LNCAP (cell line): Measurements from ENCODE around the gene TNS2.

Experiments used
- TF ChIP-seq, protein P1 (sequence below): fragments of 450-650 bp; IDR thresholded peaks from 2 replicates; pipeline ENCODE4 v1.5.1; 2017; ENCODE audit warnings: mild to moderate bottlenecking

TNS2 gene

DNA sequence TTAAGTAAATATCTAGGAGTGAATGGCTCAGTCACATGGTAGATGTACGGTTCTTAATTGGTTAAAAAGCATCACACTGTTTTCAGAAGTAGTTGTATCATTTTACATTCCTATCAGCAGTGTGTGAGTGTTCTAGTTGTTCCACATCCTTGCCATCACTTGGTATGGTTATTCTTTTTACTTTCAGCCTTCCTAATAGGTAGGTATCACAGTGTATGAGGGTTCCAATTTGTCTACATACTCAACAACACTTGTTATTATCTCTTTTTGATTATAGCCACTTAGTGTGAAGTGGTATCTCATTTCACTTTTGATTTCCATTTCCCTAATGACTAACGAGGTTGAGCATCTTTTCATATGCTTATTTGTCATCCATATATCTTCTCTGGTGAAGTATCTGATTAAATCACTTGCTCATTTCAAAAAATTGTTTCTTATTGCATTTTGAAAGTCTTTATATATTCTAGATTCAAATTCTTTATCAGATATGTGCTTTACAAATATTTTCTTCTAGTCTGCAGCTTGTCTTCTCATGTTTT is 32.8 kb downstream of the TNS2 start:
- TF ChIP-seq, protein P1, sequence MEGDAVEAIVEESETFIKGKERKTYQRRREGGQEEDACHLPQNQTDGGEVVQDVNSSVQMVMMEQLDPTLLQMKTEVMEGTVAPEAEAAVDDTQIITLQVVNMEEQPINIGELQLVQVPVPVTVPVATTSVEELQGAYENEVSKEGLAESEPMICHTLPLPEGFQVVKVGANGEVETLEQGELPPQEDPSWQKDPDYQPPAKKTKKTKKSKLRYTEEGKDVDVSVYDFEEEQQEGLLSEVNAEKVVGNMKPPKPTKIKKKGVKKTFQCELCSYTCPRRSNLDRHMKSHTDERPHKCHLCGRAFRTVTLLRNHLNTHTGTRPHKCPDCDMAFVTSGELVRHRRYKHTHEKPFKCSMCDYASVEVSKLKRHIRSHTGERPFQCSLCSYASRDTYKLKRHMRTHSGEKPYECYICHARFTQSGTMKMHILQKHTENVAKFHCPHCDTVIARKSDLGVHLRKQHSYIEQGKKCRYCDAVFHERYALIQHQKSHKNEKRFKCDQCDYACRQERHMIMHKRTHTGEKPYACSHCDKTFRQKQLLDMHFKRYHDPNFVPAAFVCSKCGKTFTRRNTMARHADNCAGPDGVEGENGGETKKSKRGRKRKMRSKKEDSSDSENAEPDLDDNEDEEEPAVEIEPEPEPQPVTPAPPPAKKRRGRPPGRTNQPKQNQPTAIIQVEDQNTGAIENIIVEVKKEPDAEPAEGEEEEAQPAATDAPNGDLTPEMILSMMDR, result no peak

DNA sequence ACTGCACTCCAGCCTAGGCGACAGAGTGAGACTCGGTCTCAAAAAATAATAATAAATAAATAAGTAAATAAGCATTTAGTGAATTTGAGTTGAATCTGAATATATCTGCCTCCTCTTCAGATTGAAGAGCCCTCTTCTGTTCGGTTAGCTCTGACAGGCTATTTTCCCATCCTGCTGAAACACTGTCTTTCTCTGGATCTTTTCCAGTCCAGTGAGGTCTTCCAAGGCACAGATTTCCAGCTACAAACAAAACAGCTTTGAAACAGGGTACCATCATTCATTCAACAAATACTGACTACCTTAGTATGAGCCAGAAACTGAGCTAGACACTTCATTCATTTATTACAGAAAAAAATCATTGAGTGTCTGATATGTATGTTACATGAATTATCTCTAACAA is 36.5 kb downstream of the TNS2 start:
- TF ChIP-seq, protein P1, result no peak

DNA sequence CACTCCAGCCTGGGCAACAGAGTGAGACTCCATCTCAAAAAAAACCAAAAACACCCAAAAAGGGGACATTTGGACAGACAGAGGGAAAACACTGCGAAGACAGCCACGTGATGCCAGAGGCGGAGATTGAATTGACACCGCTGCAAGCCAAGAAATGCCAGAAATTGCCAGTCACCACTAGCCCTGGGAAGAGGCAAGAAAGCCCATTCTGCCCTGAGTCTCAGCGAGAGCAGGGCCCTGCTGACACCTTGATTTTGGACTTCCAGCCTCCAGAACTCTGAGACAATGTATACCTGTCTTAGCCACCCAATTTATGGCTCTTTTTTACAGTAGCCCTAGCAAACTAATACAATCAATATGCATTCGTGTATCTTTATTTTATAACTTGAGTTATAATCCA is 40.2 kb downstream of the TNS2 start:
- TF ChIP-seq, protein P1, result no peak

DNA sequence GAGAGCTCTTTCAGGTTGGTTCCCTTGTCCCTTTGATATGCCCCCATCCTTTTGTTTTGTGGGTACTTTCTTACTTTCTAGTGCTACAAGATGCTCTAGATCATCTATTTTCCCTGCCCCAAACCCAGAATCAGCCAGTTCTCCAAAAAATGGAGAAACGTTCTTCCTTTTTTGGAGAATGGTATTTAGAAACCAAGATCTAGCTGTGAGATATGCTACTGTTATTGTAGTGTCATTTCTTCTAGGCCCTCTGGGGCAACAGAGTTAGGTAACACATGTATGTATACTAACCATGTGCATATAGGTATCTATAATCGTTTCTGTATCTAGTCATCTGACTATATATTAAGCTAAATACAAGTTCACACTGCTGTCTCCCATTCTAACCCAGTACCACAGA is 40.7 kb downstream of the TNS2 start:
- TF ChIP-seq, protein P1, result no peak

DNA sequence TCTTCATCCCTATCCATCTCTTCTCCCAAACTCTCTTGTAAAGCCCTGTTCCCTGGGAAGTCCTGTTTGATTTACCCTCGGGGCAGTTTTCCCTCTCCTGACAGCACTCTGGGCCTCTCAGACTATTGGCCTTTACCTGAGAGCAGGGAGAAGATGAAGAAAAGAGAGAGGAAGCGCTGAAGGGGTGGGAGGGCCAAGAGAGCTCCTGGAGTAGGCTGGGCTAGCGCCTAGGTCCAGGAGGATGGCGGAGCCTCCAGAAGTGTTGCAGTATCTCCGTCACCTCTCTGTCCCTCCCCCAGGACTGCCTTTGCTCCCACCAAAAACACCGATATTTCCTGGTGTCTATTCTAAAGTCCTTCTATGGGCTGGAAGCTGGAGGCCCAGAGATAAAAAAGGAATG is 41.9 kb downstream of the TNS2 start:
- TF ChIP-seq, protein P1, result no peak

DNA sequence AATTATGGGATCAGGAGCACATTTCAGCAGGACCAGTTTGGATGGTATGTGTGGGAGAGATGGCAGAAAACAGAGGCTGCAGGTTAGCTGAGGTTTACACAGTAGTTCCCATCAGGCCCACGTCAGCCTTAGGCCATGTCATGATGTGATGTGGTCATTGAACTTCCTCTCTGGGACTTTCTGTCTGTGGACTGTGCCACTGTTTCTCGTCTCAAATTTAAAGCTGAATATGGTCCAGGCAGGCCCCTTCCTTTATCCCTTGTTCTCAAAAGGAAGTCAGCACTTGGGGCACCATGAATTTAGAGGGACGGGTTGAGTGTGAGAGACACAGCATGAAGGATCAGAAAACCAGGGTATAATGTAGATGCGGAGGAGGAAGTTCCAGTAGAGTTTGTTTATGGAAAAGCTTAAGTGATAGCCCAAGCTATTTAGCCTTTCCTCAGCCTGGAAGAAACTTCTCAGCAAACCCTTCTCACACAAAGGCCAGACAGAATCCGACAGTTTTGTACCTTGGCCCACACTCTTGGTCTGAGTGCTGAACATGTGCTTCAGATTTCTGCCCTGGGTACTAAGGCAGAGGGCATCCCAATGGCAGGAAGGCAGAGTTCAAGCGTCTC is 44.0 kb downstream of the TNS2 start:
- TF ChIP-seq, protein P1, result no peak

DNA sequence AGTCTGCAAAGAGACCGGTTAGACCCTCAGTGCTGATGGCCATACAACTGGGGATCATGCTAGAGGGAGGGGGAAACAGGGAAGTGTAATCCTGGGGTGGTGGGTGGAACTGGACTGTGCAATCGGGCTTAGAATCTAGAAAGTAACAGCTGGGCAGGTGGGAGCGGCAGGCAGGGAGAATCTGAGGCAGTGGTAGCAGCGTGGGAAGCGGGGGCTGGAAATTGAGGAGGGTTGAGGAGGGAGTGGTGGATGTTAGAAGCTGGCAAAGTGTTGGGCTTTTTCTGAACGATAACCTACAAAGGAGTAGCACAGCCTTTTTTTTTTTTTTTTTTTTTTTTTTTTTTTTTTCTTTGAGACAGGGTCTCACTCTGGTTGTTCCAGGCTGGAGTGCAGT is 44.5 kb downstream of the TNS2 start:
- TF ChIP-seq, protein P1, result no peak
